Measurements from ENCODE around the gene RWDD3. TPM values are rescaled to one million over a fixed set of nuclear protein-coding genes. Genes with fewer than 3 reads are reported as not detected.

RWDD3 gene
- total RNA-seq, 1 experiment from 2014 or later = 10.3 TPM

GRCh38 chr1:95284420-95284819, 50.4 kb downstream of the RWDD3 start:
- DNase-seq (ENCODE audit: unreplicated experiment) = no peak
- Mint-ChIP-seq H3K9me3 (ENCODE audit: unreplicated experiment) (no peaks in the 10 kb centered on the region), H3K36me3 (ENCODE audit: insufficient read depth, unreplicated experiment) (no peaks in the 10 kb centered on the region), H3K4me3 (ENCODE audit: unreplicated experiment) (no peak overlapping the region), H3K27ac (ENCODE audit: low read depth, unreplicated experiment) (no peak overlapping the region), H3K4me1 (ENCODE audit: insufficient read depth, unreplicated experiment) (no peaks in the 10 kb centered on the region), H3K27me3 (ENCODE audit: insufficient read depth, unreplicated experiment) (no peaks in the 10 kb centered on the region)
- intact Hi-C loops (cut with micrococcal nuclease) = no loop called here
- TF ChIP-seq, protein P1, sequence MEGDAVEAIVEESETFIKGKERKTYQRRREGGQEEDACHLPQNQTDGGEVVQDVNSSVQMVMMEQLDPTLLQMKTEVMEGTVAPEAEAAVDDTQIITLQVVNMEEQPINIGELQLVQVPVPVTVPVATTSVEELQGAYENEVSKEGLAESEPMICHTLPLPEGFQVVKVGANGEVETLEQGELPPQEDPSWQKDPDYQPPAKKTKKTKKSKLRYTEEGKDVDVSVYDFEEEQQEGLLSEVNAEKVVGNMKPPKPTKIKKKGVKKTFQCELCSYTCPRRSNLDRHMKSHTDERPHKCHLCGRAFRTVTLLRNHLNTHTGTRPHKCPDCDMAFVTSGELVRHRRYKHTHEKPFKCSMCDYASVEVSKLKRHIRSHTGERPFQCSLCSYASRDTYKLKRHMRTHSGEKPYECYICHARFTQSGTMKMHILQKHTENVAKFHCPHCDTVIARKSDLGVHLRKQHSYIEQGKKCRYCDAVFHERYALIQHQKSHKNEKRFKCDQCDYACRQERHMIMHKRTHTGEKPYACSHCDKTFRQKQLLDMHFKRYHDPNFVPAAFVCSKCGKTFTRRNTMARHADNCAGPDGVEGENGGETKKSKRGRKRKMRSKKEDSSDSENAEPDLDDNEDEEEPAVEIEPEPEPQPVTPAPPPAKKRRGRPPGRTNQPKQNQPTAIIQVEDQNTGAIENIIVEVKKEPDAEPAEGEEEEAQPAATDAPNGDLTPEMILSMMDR (IDR thresholded peaks at IDR 0.05; ENCODE audit: unreplicated experiment) = no peak
- ChIA-PET POLR2A (interaction anchor here (0.9 kb wide), 1 partner anchor 13 kb away, joined by 6 read pairs; no protein-coding TSS in a partner anchor), CTCF (no interaction called here)
- BruUV-seq (replicated peaks) = no TSS peak

DNA sequence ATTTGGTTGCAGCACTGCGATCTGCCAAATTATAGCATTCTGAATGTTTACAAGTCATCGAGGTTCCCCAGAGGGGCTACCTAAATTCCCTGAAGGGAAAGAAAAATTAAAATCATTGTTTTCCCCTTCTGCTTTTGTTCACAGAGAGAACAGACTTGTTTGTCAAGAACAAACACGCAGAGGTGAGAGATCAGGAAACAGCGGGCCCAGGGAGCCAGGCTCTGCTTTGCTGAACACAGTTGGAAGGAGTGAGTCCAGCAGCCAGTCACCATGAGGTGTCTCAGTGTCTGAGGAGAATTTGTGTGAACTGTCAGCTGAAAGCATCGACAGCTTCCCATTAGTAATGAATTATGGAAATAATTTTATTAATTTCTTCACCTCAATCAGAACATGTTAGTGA, 52.5 kb downstream of the RWDD3 start:
- Mint-ChIP-seq H3K4me3 (ENCODE audit: unreplicated experiment) (no peak overlapping the region), H3K36me3 (ENCODE audit: insufficient read depth, unreplicated experiment) (no peaks in the 10 kb centered on the region), H3K27me3 (ENCODE audit: insufficient read depth, unreplicated experiment) (no peaks in the 10 kb centered on the region), H3K27ac (ENCODE audit: low read depth, unreplicated experiment) (no peak overlapping the region), H3K4me1 (ENCODE audit: insufficient read depth, unreplicated experiment) (no peaks in the 10 kb centered on the region), H3K9me3 (ENCODE audit: unreplicated experiment) (no peaks in the 10 kb centered on the region)
- DNase-seq (ENCODE audit: unreplicated experiment) = no peak
- ChIA-PET POLR2A (no interaction called here), CTCF (interaction anchor here (0.6 to 1.1 kb wide), 6 partner anchors 20 to 1675 kb away, joined by 3 to 6 read pairs (median 4); no protein-coding TSS in a partner anchor)
- TF ChIP-seq, protein P1 (IDR thresholded peaks at IDR 0.05; ENCODE audit: unreplicated experiment) = no peak
- intact Hi-C loops (cut with micrococcal nuclease) = no loop called here
- BruUV-seq (replicated peaks) = no TSS peak

DNA sequence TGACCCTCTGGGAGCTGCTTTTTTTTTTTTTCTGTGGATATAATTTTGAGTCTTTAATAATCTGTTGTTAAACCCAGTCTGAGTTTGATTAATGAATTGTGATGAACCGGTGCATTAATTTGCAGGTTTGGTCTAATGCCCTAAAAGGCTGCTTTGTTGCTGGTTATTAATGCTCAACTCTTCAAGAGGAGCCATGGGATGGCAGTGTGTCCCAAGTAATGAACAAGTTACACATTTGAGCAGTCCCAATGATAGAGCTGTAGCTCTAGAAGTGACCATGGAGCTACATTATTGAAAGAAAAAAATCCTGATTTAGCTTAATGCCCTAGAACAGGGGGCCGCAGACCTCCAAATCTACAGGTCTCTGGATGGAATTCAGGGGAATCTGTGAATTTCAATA, 53.1 kb downstream of the RWDD3 start:
- Mint-ChIP-seq H3K27ac (ENCODE audit: low read depth, unreplicated experiment) (no peak overlapping the region), H3K4me1 (ENCODE audit: insufficient read depth, unreplicated experiment) (no peaks in the 10 kb centered on the region), H3K36me3 (ENCODE audit: insufficient read depth, unreplicated experiment) (no peaks in the 10 kb centered on the region), H3K27me3 (ENCODE audit: insufficient read depth, unreplicated experiment) (no peaks in the 10 kb centered on the region), H3K4me3 (ENCODE audit: unreplicated experiment) (no peak overlapping the region), H3K9me3 (ENCODE audit: unreplicated experiment) (no peaks in the 10 kb centered on the region)
- CTCF ChIA-PET = interaction anchor here (0.6 to 1.2 kb wide), 8 partner anchors 10 to 1675 kb away, joined by 3 to 6 read pairs (median 3); no protein-coding TSS in a partner anchor
- DNase-seq (ENCODE audit: unreplicated experiment) = peak; percentile 9
- intact Hi-C loops (cut with micrococcal nuclease) = no loop called here
- TF ChIP-seq, protein P1 (IDR thresholded peaks at IDR 0.05; ENCODE audit: unreplicated experiment) = no peak
- BruUV-seq (replicated peaks) = no TSS peak
- POLR2A ChIA-PET = no interaction called here

GRCh38 chr1:95287825-95288224, 53.8 kb downstream of the RWDD3 start:
- CTCF ChIA-PET = interaction anchor here (0.7 to 1.2 kb wide), 6 partner anchors 11 to 1674 kb away, joined by 3 to 4 read pairs (median 3); no protein-coding TSS in a partner anchor
- Mint-ChIP-seq H3K27me3 (ENCODE audit: insufficient read depth, unreplicated experiment) (no peaks in the 10 kb centered on the region), H3K36me3 (ENCODE audit: insufficient read depth, unreplicated experiment) (no peaks in the 10 kb centered on the region), H3K4me1 (ENCODE audit: insufficient read depth, unreplicated experiment) (no peaks in the 10 kb centered on the region), H3K9me3 (ENCODE audit: unreplicated experiment) (no peaks in the 10 kb centered on the region), H3K4me3 (ENCODE audit: unreplicated experiment) (no peak overlapping the region), H3K27ac (ENCODE audit: low read depth, unreplicated experiment) (no peak overlapping the region)
- TF ChIP-seq, protein P1 (IDR thresholded peaks at IDR 0.05; ENCODE audit: unreplicated experiment) = no peak
- no peak for DNase-seq (ENCODE audit: unreplicated experiment)
- intact Hi-C loops (cut with micrococcal nuclease) = no loop called here
- BruUV-seq (replicated peaks) = no TSS peak
- POLR2A ChIA-PET = no interaction called here

Other genes with a start within 250 kb of the RWDD3 start
- gene ALG14, start 161.3 kb upstream of the RWDD3 start, total RNA-seq (2022) = 13.0 and 15.5 TPM in 2 replicates
- 1.9 and 2.3 TPM in 2 replicates for gene TLCD4, start 116.9 kb upstream of the RWDD3 start, total RNA-seq (2022)